Skeletal muscle tissue (tissue), 4 donors: Measurements from ENCODE around the gene TRIO. TPM values are rescaled to one million over a fixed set of nuclear protein-coding genes. Genes with fewer than 3 reads are reported as not detected.

ENCODE experiments used
- H3K27ac ChIP-seq: one replicate; pipeline ENCODE4 v1.7.0; 2013; ENCODE audit warnings: mild to moderate bottlenecking, low read depth, low read length, inconsistent platforms
- H3K27me3 ChIP-seq, 3 donors: one replicate each; pipeline ENCODE4 v1.7.0; 2013; ENCODE audit warnings: low read length in 3 of 3; ENCODE audit not compliant: control insufficient read depth in 3 of 3, insufficient read depth in 3 of 3
- H3K36me3 ChIP-seq, 3 donors: one replicate each; pipeline ENCODE4 v1.7.0; 2013; ENCODE audit warnings: low read length in 3 of 3; ENCODE audit not compliant: control insufficient read depth in 3 of 3, insufficient read depth in 3 of 3
- H3K4me1 ChIP-seq, 3 donors: one replicate each; pipeline ENCODE4 v1.7.0; 2013; ENCODE audit warnings: low read length in 3 of 3, mild to moderate bottlenecking in 3 of 3; ENCODE audit not compliant: control insufficient read depth in 3 of 3, insufficient read depth in 3 of 3
- H3K4me3 ChIP-seq, 3 donors: one replicate each; pipeline ENCODE4 v1.7.0; 2013; ENCODE audit warnings: low read length in 3 of 3
- H3K9ac ChIP-seq, 3 donors: one replicate each; pipeline ENCODE4 v1.7.0; 2013; ENCODE audit warnings: low read length in 3 of 3, mild to moderate bottlenecking in 3 of 3, moderate library complexity in 2 of 3, low read depth in 1 of 3
- H3K9me3 ChIP-seq, 3 donors: one replicate each; pipeline ENCODE4 v1.7.0; 2013; ENCODE audit warnings: low read length in 3 of 3; ENCODE audit not compliant: control insufficient read depth in 3 of 3
- total RNA-seq: library from RNA; depleted of rRNA; stranded (reverse); fragments of >200 nt; gene quantifications from one replicate; pipeline ENCODE4 v1.2.3, GENCODE V29; 2014
- donor health status: Osteomylitis.

The TRIO gene
- total RNA-seq, 1 donor from 2014 or later = 200 TPM

DNA sequence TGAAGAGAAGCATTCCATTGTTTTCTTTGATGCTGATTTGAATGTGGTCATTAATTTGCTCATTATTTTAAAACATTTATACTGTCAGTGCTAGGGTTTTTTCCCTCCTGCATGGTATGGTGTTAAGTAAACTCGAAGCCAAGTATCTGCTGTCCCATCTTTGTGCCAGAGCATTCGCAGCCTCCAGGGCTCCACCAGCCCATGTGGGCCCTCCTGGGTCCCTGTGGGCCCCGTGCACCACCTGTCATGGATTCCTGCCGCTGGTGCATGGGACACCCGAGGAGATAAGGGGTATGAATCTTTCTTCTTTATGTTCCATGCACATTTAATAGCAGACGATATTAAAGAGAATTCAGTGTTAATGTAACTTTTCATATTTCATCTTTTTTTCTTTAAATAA is 95.1 kb downstream of the TRIO start:
- peaks cover 13 to 26% (median 15%) of the 10 kb centered on the region in 3 donors for H3K4me1 ChIP-seq
- H3K36me3 ChIP-seq = no peaks in the 10 kb centered on the region
- no peak overlapping the region for H3K9ac ChIP-seq
- no peaks in the 10 kb centered on the region for H3K9me3 ChIP-seq
- H3K27me3 ChIP-seq = no peaks in the 10 kb centered on the region
- H3K27ac ChIP-seq = no peak overlapping the region
- no peak overlapping the region for H3K4me3 ChIP-seq

GRCh38 chr5:14239404-14239803 is 96.3 kb downstream of the TRIO start:
- Histone ChIP-seq H3K27ac (no peak overlapping the region), H3K9ac (no peak overlapping the region), H3K4me1 (peaks cover 21 to 31% (median 22%) of the 10 kb centered on the region in 3 donors)

DNA sequence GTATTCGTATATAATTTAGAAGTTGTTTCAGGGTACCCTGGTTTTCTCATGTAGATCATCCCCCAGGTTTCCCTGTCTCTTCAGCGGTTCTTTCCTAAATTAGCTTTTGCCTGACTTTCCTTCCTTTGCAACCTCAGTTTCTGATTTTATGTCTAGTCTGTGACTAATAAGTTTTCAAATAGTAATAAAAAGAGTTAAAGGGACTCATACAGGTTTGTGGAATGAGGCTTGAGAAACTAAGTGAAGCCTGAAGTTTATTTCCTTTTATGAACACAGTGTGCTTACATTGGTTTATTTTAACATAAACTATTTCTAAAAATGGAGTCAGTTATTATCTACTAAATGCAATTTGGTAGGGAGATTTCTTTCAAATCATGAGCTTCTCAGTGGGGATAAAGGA is 96.8 kb downstream of the TRIO start:
- Histone ChIP-seq H3K9me3 (no peaks in the 10 kb centered on the region), H3K4me1 (peaks cover 26 to 36% (median 27%) of the 10 kb centered on the region in 3 donors), H3K27ac (no peak overlapping the region), H3K27me3 (no peaks in the 10 kb centered on the region), H3K4me3 (no peak overlapping the region), H3K36me3 (no peaks in the 10 kb centered on the region), H3K9ac (no peak overlapping the region)

More at GRCh38 chr5:14239404-14239803, 96.3 kb downstream of the TRIO start:
- Histone ChIP-seq H3K27me3 (no peaks in the 10 kb centered on the region), H3K4me3 (no peak overlapping the region), H3K9me3 (no peaks in the 10 kb centered on the region), H3K36me3 (no peaks in the 10 kb centered on the region)

- Histone ChIP-seq H3K9me3 (no peaks in the 10 kb centered on the region), H3K27ac (no peak overlapping the region), H3K27me3 (no peaks in the 10 kb centered on the region), H3K36me3 (no peaks in the 10 kb centered on the region), H3K9ac (no peak overlapping the region), H3K4me3 (no peak overlapping the region), H3K4me1 (peaks cover 28 to 39% (median 31%) of the 10 kb centered on the region in 3 donors)
These were observed 97.2 kb downstream of the TRIO start for GRCh38 chr5:14240359-14240758.

GRCh38 chr5:14241141-14241540 is 98.0 kb downstream of the TRIO start:
- H3K9me3 ChIP-seq = no peaks in the 10 kb centered on the region
- H3K9ac ChIP-seq = no peak overlapping the region
- H3K36me3 ChIP-seq = no peaks in the 10 kb centered on the region
- no peaks in the 10 kb centered on the region for H3K27me3 ChIP-seq
- no peak overlapping the region for H3K27ac ChIP-seq
- H3K4me3 ChIP-seq = no peak overlapping the region
- H3K4me1 ChIP-seq = peaks cover 35 to 44% (median 37%) of the 10 kb centered on the region in 3 donors

GRCh38 chr5:14242447-14242846 is 99.3 kb downstream of the TRIO start:
- Histone ChIP-seq H3K27me3 (no peaks in the 10 kb centered on the region), H3K27ac (no peak overlapping the region), H3K4me1 (peaks cover 33 to 51% (median 42%) of the 10 kb centered on the region in 3 donors), H3K9ac (no peak overlapping the region), H3K9me3 (no peaks in the 10 kb centered on the region), H3K4me3 (no peak overlapping the region), H3K36me3 (no peaks in the 10 kb centered on the region)

- no peak overlapping the region for H3K27ac ChIP-seq
- no peaks in the 10 kb centered on the region for H3K27me3 ChIP-seq
- H3K9me3 ChIP-seq = no peaks in the 10 kb centered on the region
- H3K4me3 ChIP-seq = no peak overlapping the region
- H3K36me3 ChIP-seq = no peaks in the 10 kb centered on the region
- no peak overlapping the region for H3K9ac ChIP-seq
- peaks cover 29 to 46% (median 41%) of the 10 kb centered on the region in 3 donors for H3K4me1 ChIP-seq
These were observed 99.8 kb downstream of the TRIO start for GRCh38 chr5:14242871-14243383.

- Histone ChIP-seq H3K27me3 (no peaks in the 10 kb centered on the region), H3K4me1 (peaks cover 24 to 43% (median 36%) of the 10 kb centered on the region in 3 donors), H3K4me3 (no peak overlapping the region), H3K36me3 (no peaks in the 10 kb centered on the region), H3K9me3 (no peaks in the 10 kb centered on the region), H3K27ac (no peak overlapping the region), H3K9ac (no peak overlapping the region)
These were observed 100.6 kb downstream of the TRIO start for GRCh38 chr5:14243766-14244165.

- Histone ChIP-seq H3K27me3 (no peaks in the 10 kb centered on the region), H3K9ac (peak overlapping the region in 1 of 3 donors; percentile 66), H3K36me3 (no peaks in the 10 kb centered on the region), H3K27ac (no peak overlapping the region), H3K9me3 (no peaks in the 10 kb centered on the region), H3K4me3 (no peak overlapping the region), H3K4me1 (peaks cover 30 to 52% (median 42%) of the 10 kb centered on the region in 3 donors)
These were observed 101.6 kb downstream of the TRIO start for GRCh38 chr5:14244721-14245120.

DNA sequence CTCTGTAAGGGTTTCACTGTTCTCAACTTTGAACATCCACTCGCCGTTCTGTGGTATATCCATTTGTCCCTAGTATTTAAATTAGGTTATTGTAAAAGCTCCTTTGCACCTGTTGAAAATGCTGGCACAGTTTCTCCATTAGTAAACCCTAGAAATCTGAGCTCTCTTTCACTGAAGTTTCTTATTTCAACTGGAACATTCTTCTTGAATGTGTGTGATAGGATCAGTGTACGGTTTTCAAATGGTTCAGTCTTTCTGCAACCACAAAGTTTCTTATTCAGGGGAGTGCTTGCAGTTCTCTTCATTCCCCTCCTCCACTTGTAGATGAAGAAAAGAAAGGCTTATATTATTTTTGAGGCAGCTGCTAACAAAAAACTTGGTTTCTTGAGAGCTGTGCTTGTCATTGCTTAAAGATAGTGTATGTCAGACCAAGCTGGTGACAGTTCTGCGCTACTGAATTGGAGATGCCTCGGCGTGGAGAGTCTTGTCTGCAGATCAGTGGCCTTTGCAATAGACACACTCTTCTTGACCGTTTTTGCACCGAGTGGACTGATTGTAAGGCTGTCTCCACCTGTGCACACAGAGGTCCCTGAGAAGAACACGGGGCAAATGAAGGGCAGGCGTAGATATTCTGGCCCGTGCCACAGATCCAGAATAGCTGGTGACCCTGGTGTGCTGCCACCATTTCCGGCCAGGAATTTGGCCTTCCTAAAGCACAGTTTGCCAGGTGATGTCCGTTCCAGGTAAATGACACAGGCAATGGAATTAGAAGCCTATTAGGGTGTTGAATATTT is 102.2 kb downstream of the TRIO start:
- no peaks in the 10 kb centered on the region for H3K27me3 ChIP-seq
- H3K9ac ChIP-seq = peak overlapping the region; percentile 0 to 66 (median 2)
- H3K9me3 ChIP-seq = no peaks in the 10 kb centered on the region
- H3K27ac ChIP-seq = no peak overlapping the region
- H3K4me1 ChIP-seq = peaks cover 36 to 57% (median 49%) of the 10 kb centered on the region in 3 donors
- H3K4me3 ChIP-seq = peak overlapping the region in 1 of 3 donors; percentile 52
- no peaks in the 10 kb centered on the region for H3K36me3 ChIP-seq
